CD4-positive, alpha-beta T cell treated with Interferon gamma for 1 hour (primary cell): Measurements from ENCODE around the gene DKK3.
"Not testable (repeated sequence)": the region's sequence is repeated elsewhere in the genome, so short reads cannot be mapped to it uniquely, and the experiment has no call there.

ENCODE experiments used
- DNase-seq: peaks from one replicate; pipeline ENCODE4 v3.0.0-alpha.2; 2020

DKK3 gene

DNA sequence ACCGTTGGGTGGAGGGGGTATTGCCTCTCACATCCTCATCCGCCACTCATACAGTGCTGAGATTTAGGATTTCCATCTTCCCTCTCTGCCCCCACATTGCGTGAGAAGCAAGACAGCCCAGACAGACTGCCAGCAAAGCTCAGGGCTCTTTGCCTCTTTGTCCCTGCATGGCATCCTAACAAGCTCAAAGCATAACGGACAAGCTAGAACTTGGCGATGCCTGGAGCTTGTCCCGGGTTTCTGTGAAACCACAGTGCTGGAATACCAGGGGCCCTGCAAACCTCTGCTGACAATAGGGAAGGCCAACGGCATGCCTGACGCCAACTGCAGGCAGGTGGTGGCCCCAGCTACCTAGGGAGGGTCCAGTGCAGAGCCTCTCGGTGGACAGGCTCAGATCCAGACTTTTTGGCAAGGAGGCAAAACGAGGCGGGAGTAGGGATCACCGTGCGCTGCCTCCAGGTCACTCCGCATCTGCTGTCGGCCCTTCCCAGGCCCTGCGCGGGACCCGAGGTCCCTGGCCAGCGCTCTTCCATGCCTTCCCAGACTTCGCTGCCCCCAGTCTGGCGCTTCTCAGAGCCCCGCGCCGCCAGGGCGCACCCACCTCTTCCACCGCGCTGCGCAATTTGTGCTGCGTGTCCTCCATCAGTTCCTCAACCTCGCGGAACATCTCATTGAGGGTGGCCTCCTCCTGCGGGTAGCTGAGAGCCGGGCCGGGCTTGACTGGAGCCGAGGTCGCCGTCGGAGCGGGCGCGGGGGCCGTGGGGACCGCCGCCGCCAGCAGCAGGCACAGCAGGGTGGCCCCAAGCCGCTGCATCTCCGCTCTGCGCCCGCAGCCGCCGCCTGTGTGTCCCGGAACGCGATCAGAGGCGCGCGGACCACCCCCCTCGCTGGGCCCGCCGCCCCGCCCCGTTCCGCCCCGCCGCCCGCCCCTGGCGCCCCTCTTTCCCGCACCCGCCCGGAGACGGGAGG is at the start of gene DKK3:
Gene DKK3, minus strand, starts transcription at position 858 of the 969 bp plus-strand sequence. Its CDS starts 44 bp downstream, at position 814.
- no peak for DNase-seq

DNA sequence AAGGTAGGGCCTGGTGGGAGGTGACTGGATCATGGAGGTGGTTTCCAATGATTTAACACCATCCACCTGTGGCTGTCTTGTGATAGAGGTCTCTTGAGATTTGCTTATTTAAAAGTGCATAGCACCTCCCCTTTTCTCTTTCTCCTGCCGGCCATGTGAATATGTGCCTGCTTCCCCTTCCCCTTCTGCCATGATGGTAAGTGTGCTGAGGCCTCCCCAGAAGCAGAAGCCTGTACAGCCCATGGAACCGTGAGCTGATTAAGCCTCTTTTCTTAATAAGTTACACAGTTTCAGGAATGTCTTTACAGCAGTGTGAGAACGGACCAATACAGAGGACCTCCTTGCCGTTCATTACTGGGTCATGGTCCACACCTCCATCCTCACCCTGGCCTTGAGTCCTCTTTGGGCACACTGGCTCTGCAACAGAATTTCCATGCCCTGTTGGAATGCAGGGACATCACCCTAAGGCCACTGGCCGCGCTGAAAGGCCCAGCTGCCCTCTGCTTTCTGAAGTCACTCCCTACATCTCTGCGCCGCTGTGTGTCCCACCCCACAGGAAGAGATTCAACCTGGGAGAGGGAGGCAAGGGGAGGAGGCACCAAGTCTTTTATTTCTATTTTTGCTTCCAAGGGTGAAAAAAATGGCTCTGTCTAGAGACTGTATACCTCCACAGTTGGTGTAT is 49.0 kb upstream of the DKK3 start:
- DNase-seq = no peak

DNA sequence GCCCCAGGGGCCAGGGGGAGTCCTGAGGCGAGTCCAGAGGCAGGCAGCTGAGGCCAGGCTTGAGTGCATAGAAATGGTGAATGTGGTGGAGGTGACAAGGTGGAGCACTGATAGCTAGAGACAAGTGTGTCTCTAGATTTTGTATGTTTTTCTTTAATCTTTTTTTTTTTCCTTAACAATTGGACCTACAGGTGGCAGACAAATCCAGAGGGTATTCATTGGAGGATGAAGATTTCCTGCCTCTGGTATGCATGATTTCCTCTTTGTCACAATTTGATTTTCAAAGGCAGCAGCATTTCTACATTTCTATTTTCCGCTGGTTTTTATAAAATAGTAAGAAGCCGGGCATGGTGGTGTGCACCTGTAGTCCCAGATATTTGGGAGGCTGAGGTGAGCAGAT is 47.7 kb upstream of the DKK3 start:
- DNase-seq = no peak

DNA sequence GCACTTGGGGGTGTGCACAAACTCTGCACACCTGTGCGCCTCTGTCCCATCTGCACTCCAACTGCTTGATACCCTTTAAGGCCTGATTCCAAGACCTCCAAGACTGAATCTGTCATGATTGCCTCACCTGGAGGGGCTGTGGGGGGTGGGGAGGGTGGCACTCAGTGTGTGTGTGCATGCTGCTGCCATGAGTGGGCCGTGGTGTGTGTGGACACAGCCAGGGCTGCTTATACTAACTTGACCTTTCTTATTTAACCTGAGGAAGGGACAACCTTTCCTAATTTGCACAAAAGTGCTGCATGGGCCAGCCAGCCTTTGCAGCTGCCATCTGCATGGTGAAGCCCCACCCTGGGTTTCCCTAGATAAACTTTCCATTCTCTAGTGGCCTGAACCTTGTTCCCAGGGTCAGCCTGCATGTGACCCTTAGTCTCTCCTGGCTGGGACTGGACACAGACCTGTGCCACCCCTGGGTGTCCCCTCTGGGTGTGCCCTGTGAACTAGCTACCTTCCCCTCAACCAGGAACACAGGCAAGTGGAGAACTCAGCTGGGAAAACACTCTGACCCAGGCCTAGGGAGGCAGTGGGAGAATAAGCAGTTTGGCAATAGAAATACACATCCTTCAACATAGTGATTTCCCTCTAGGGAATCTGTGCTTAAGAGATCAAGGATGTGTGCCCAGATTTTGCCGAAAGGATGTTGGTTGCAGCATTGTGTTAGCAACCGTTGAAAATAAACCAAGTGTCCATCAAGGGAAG is 45.4 kb upstream of the DKK3 start:
- DNase-seq = no peak

DNA sequence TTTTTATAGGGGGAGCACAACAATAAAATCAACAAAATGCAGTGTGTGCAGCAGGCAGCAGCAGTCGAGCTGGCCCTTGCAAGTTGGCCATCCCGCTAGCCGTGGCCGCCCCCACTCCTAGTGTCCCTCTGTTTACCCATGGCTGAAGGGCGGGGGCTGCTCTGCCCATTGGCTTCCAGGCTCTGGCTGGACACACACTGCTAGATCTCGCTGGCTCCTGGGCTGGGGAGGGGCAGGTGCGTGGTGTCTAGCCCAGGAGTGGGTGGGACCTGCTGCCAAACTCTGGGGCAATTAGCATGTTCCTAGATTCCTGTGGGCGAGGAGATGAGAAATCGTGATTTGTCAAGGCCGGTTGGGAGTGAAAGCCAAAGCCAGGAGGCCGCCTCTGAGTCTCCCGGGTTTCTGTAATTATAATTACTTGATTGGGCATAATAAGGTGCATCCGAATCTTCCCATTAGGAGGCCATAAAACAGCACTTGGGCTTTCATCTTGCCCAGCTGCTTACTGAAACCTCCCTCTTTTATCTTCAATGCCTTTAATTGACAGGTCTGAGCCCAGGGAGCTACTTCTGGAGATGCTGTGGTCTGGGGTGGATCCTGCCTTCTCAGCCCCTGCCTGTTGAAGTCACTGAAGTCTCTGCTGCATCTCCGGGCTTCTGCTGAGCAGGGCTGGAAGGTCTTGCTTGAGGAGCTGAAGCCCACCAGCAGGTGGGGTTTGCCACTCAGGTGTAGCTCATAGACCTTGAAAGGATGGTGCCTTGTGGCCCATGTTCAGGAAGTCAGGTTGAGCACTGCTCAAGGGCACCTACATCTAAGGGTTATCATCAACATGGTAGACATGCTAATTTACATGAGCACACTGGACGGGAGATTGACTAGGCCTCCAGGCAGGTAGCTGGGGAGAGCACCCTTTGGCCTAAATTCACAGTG is 44.5 kb upstream of the DKK3 start:
- no peak for DNase-seq

DNA sequence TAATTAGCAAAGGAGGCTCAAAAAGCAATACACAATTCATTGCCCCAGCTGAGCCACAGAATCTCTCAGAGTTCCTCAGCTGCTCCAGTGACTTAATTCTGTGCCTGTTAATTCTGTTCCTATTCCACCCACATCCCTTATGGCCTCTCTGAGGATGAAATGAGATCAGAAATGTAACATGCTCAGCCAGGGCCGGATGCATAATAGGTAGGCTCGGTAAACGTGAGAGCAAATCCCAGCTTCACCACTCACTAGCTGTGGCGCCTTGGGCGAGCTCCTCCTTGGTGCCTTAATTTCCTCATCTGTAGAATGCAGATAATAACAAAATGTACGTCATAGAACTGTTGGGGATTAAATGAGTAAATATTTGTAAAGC is 42.8 kb upstream of the DKK3 start:
- no peak for DNase-seq

DNA sequence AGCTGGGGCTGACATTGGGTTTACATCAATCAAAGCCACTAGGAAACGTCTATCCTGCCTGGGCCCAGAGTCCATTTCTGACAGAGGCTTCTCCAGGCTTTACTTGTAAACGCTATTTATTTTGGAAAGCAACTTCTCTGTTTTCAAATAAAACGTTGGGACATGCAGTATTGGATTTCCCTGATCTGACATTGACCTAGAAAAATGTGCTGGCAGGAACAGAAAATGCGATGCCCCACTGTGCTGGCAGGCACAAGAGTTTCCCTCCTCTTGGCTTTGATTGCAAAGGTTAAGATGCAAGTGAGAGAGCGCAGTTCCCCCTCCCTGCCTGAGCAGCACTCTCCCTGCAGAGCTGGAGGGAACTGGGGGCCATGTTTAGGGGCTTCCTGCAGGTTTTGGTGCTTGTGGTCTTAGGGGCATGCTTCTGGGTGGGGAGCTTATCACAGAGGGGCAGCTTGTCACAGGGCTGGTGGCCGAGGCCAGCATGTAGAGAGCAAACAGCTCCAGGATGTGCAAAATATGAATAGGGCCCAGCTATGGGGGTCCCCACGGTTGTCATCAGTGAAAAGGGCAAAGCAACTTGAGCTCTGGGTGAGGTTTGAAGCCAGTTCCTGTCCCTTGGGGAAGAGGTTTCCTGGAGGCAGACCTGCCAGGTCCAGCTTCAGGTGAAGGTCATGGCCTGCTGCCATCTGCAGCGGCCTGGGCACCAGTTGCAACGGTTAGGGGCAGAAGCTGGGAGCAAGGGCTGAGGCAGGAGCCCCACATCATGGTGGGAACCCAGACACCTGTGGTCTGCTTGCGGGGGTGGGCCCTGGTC is 42.3 kb upstream of the DKK3 start:
- no peak for DNase-seq

DNA sequence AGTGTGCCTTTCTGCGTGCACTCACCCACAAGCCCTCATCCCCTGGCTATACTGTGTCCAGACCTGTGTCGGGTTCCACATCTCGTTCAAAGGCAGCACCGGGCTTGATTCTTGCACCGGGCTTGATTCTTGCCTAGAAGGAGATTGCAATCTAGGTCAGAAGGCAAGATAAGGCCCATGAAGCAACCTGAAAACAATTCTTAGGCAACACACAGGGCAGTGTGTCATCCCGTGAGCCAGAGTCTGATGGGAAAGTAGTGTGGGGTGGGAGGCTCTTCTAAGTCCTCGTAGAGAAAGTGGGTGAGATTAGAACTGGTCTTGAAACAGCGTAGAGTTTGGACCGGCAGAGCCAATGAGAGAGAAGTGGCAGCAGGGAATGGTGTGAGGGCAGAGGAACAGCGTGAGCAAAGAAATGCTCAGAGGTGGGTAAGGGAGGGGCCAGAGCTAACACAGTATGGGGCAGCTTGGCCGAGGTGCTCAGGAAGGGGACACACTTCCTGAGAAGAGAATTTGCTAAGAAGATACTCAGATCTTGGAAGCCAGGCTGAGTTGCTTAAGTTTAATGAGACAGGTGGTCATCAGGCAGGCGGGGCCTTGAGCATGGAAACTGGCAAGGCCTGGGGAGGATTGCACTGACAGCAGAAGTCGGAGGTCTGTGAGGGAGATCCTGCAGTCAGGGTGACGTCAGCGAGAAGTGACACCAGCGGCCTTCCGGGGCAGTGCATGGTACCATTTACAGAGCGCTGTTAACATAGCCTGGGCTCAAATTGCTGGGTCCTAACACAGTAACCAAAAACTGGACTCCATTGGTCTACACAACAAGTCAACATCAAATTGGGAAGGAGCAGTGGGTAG is 40.7 kb upstream of the DKK3 start:
- no peak for DNase-seq

DNA sequence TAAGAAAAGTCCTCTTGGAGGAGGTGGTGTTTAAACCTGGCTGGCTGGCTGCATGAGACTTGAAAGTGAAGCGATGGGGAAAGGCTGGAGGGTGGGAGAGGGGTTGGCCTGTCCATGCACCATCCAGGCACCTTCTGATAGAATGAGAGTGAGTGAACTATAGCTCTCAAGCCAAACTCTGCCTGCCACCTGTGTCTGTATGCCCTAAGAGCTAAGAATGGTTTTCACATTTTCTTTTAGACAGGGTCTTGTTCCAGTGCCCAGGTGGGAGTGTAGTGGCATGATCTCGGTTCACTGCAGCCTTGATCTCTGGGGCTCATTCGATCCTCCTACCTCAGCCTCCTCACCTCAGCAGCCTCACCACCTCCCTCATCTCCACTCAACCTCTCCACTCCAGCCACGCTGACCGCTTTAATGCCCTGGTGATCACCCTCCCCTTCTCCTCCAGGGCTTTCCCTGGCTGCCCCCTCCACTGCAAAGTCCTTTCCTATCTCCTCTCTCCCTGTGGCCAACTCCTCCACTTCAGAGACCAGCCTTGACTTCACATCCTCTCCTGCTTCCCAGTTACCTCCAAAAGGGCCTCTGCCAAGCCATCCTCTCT is 38.3 kb upstream of the DKK3 start:
- DNase-seq = no peak

DNA sequence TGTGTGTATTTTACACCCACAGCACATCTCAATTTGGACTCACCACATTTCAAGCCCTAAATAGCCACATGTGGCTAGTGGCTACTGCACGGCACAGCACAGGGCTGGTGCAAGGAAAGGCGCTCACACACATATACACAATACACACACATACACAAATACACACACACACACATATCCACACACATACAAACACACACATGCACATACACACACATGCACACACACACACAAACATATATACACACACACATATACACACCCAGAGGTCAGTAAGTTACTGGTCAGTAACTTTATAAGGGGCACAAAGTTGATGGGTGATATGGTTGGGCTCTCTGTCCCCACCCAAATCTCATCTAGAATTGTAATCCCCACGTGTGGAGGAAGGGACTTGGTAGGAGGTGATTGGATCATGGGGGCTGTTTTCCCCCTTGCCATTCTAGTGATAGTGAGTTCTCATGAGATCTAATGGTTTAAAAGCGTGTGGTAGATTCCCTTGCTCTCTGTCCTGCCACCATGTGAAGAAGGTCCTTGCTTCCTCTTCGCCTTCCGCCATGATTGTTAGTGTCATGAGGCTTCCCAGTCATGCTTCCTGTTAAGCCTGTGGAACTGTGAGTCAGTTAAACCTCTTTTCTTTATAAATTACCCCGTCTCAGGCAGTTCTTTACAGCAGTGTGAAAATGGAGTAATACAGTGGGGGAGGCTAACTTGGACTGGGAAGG is 37.6 kb upstream of the DKK3 start:
- DNase-seq = peak; percentile 28

DNA sequence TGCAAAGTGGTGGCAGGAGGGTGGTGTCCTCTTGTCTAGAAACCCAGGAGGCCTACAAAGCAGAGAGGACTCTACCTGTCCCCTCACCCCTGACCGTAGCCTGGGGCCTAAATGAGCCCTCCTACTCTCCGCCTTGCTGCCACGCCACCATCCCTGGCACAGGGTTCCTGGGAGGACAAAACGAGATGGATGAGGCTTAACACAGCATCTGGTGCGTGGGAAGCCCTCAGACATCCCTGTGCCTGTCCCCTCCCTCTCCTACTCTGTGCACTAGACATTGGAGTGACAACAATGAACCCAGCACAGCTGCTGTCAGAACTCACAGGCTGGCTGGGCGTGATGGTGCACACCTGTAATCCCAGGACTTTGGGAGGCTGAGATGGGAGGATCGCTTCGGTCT is 36.4 kb upstream of the DKK3 start:
- DNase-seq = no peak

DNA sequence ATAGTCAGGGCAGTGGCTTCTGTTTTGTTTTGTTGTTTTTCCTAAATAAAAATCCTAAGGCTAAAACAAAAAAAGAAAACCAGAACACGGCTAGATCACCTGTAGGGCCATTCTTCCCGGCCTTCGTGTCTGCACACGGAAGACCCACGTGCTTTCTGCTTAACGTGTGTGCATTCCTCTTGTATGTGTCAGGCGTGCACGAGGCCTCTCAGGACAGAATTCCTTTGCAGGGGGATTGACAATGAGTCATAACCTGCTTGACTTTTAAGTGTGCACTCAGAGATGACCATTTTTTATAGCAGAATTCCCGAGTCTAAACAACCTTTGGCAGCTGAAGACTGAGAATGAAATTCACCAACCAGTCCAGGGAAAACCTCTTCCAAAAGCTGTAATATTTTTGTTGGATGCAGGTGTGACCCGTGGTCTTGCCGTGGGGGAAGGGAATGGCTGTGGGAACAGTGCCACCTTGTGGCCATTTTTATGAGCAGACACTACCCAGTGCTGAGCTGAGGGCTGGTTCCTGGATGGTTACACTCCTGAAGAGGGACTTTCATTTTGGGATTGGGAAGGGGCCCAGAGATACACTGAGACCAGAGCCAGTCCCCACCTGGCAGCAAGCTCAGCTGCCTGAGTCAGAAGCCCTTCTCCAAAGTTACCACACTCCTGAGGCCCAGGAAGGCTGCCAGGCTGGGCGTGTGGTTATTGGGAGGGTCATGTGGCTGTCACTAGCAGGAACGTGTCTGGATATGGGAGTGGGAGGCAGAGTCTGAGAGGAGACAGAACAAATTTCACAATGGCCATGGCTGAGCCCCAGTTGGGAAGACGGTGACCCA is 35.7 kb upstream of the DKK3 start:
- DNase-seq = peak; percentile 40

DNA sequence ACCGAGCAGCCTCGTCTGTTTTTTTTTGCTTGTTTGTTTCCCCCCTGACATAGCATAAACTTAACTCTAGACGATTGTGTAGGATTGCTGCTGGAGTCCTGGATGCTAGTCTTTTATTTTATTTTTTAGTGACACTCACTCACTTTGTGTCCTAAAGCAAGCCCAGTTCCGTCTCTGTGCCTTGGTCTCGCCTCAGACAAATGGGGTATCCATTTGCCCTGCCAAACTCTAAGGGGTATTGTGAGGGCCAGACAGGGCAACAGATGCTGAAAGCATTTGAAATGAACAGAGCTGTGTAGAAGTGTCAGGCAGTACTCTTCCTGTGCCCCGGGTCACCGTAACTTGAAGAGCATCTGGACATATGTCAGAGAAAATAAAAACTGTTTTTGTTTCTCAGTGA is 34.8 kb upstream of the DKK3 start:
- no peak for DNase-seq

DNA sequence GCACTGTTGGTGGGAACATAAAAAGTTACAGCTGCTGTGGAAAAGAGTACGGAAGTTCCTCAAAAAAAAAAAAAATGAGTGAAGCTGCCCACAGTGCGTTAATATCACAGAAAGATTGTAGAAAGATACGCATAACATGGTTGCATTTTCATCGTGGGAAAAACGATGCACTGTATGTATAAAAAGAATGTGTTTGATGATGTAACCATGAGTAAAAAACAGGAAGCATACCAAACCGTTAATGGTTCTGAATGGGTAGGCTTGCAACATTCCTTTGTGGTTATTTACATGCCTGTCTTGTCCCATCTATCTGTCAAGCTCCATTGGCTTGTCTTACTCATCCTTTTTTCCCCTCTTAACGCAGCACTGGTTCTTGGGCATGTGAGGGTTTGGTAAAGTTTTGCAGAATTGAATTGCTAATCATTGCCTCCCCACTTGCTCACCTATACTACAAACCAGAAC is 33.8 kb upstream of the DKK3 start:
- DNase-seq = no peak

DNA sequence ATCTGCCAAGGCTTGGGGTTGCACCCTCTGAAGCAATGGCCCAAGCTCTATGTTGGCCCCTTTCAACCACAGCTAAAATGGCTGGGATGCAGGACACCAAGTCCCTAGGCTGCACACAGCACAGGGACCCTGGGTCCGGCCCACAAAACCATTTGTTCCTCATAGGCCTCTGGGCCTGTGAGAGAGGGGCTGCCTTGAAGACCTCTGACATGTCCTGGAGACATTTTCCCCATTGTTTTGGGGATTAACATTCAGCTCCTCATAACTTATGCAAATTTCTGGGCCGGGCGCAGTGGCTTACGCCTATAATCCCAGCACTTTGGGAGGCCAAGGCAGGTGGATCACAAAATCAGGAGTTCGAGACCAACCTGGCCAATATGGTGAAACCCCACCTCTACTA is 32.3 kb upstream of the DKK3 start:
- not testable (repeated sequence) for DNase-seq

DNA sequence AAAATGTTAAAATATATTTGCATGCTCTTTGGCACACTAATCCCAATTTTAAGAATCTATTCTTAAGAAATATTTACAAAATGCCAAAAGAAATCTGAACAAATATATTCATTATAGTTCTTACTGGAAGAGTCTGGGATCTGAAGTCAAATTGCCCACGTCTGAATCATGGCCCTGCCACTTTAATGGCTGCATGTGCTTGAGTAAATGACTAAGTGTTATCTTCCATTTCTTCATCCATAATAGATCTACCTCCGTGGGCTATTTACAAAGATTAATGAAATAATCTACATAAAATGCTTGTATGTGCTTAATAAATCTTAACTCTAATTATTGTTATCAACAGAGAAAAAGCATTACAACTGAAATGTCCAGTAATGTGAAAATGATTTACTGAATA is 24.5 kb upstream of the DKK3 start:
- DNase-seq = no peak

DNA sequence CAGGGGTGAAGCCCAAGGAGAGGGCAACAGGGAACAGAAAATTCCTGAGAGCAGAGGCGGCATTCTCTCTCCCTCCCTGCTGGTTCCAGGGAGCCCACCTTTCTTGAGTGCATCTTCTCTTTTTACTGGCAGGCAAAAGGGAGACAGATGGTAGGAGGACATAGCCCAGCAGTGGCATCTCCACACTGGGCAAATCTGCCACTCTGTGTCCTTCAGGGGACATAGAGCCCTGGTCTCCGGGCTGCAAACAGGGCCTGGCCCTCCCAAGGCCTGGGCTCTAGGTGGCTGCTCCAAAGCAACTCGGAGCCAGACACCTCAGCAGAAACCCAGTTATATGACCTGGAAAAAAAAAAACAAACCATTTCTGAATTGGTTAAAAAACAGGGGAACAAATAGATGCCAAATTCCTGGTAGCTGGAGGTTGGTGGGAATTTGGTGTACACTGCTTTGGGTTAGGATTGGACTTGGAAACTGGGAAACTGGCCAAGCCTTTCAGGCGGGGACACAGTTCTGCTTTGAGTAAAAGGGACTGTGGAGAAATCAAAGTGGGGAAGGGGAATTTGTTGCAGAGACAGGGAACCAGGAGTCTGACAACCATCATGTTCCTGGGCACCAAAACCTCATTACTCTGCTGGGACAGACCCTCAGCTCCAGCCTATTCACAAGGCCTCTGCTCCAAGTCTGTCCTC is 23.6 kb upstream of the DKK3 start:
- no peak for DNase-seq
